Measurements from ENCODE around the gene TRNP1. TPM values are rescaled to one million over a fixed set of nuclear protein-coding genes. Genes with fewer than 3 reads are reported as not detected.

The TRNP1 gene
- total RNA-seq, 4 donors from 2014 or later = 33.6 to 50.3 (median 41.5) TPM

GRCh38 chr1:26976621-26977510, 16.6 kb upstream of the TRNP1 start:
- intact Hi-C loops (cut with DNase I) = no loop called here
- no peak overlapping the region for H3K4me3 ChIP-seq
- H3K9me3 ChIP-seq = no peaks in the 10 kb centered on the region
- peaks cover 0 to 12% (median 0%) of the 10 kb centered on the region in 4 donors for H3K27me3 ChIP-seq
- no peak for TF ChIP-seq EP300 (IDR thresholded peaks at IDR 0.05)
- no peak for TF ChIP-seq POLR2AphosphoS5 (IDR thresholded peaks at IDR 0.05)
- TF ChIP-seq CTCF (IDR thresholded peaks at IDR 0.05) = no peak
- TF ChIP-seq POLR2A (IDR thresholded peaks at IDR 0.05; ENCODE audit: low read depth) = no peak
- no peak for DNase-seq (ENCODE audit: extremely low spot score)
- H3K4me1 ChIP-seq = no peaks in the 10 kb centered on the region
- 81% methylated on average over 3 of the region's 3 CpGs for WGBS
- no peaks in the 10 kb centered on the region for H3K36me3 ChIP-seq
- H3K27ac ChIP-seq (replicated peaks in 1 of 4) = no peak overlapping the region

- Histone ChIP-seq H3K27me3 (peaks cover 0 to 25% (median 0%) of the 10 kb centered on the region in 4 donors), H3K36me3 (no peaks in the 10 kb centered on the region), H3K9me3 (no peaks in the 10 kb centered on the region), H3K4me1 (no peaks in the 10 kb centered on the region), H3K4me3 (no peak overlapping the region), H3K27ac (replicated peaks in 1 of 4) (no peak overlapping the region)
- TF ChIP-seq EP300 (IDR thresholded peaks at IDR 0.05) = no peak
- no peak for TF ChIP-seq POLR2A (IDR thresholded peaks at IDR 0.05; ENCODE audit: low read depth)
- no peak for TF ChIP-seq POLR2AphosphoS5 (IDR thresholded peaks at IDR 0.05)
- no peak for TF ChIP-seq CTCF (IDR thresholded peaks at IDR 0.05)
- intact Hi-C loops (cut with DNase I) = no loop called here
- no peak for DNase-seq (ENCODE audit: extremely low spot score)
- WGBS = 70% methylated on average over 2 of the region's 2 CpGs
Measured at GRCh38 chr1:26978901-26979300, 14.6 kb upstream of the TRNP1 start.

GRCh38 chr1:26981146-26981846, 12.2 kb upstream of the TRNP1 start:
- no peaks in the 10 kb centered on the region for H3K9me3 ChIP-seq
- no peaks in the 10 kb centered on the region for H3K4me1 ChIP-seq
- peaks cover 0 to 34% (median 0%) of the 10 kb centered on the region in 4 donors for H3K27me3 ChIP-seq
- H3K27ac ChIP-seq (replicated peaks in 1 of 4) = no peak overlapping the region
- WGBS = 73% methylated on average over 3 of the region's 3 CpGs
- no peaks in the 10 kb centered on the region for H3K36me3 ChIP-seq
- no peak overlapping the region for H3K4me3 ChIP-seq
- intact Hi-C loops (cut with DNase I) = no loop called here
- TF ChIP-seq CTCF (IDR thresholded peaks at IDR 0.05) (no peak), POLR2AphosphoS5 (IDR thresholded peaks at IDR 0.05) (no peak), POLR2A (IDR thresholded peaks at IDR 0.05; ENCODE audit: low read depth) (no peak), EP300 (IDR thresholded peaks at IDR 0.05) (no peak)
- DNase-seq (ENCODE audit: extremely low spot score) = no peak

GRCh38 chr1:26983863-26984262, 9.6 kb upstream of the TRNP1 start:
- Histone ChIP-seq H3K27me3 (peaks cover 0 to 52% (median 0%) of the 10 kb centered on the region in 4 donors), H3K4me3 (no peak overlapping the region), H3K9me3 (no peaks in the 10 kb centered on the region), H3K36me3 (no peaks in the 10 kb centered on the region), H3K27ac (replicated peaks in 1 of 4) (no peak overlapping the region), H3K4me1 (no peaks in the 10 kb centered on the region)
- TF ChIP-seq EP300 (IDR thresholded peaks at IDR 0.05) = no peak
- TF ChIP-seq POLR2AphosphoS5 (IDR thresholded peaks at IDR 0.05) = no peak
- TF ChIP-seq POLR2A (IDR thresholded peaks at IDR 0.05; ENCODE audit: low read depth) = no peak
- TF ChIP-seq CTCF (IDR thresholded peaks at IDR 0.05) = no peak
- intact Hi-C loops (cut with DNase I) = no loop called here
- no peak for DNase-seq (ENCODE audit: extremely low spot score)
- 62% methylated on average over 5 of the region's 5 CpGs for WGBS
